ENCODE measurements around the gene TNPO1.
A peak's percentile ranks its signal among the peaks of the same experiment; 100 is the strongest.
"Not testable (repeated sequence)": the region's sequence is repeated elsewhere in the genome, so short reads cannot be mapped to it uniquely, and the experiment has no call there.

Gene TNPO1

GRCh38 chr5:72816284-72817075 lies at the start of gene TNPO1:
Gene TNPO1 (plus strand): TSS chr5:72816661. CDS start chr5:72816738, 77 bp downstream.
- FAIRE-seq, result peak; percentile 73
- DNase-seq (ENCODE audit: insufficient read length, low spot score), result peak; percentile 79

- DNase-seq (ENCODE audit: insufficient read length, low spot score) (peak; percentile 8), FAIRE-seq (no peak)
Observed at GRCh38 chr5:72767289-72768010, 49.0 kb upstream of the TNPO1 start.

GRCh38 chr5:72770266-72770665 lies 46.2 kb upstream of the TNPO1 start:
- FAIRE-seq (no peak), DNase-seq (ENCODE audit: insufficient read length, low spot score) (no peak)

- no peak for DNase-seq (ENCODE audit: insufficient read length, low spot score)
- no peak for FAIRE-seq
Observed at GRCh38 chr5:72776684-72777083, 39.8 kb upstream of the TNPO1 start.

GRCh38 chr5:72779520-72779919 lies 36.9 kb upstream of the TNPO1 start:
- FAIRE-seq (no peak), DNase-seq (ENCODE audit: insufficient read length, low spot score) (no peak)

- no peak for DNase-seq (ENCODE audit: insufficient read length, low spot score)
- no peak for FAIRE-seq
Observed at GRCh38 chr5:72783354-72783753, 33.1 kb upstream of the TNPO1 start.

- no peak for FAIRE-seq
- DNase-seq (ENCODE audit: insufficient read length, low spot score), result no peak
Observed at GRCh38 chr5:72784129-72784528, 32.3 kb upstream of the TNPO1 start.

- peak; percentile 44 for FAIRE-seq
- no peak for DNase-seq (ENCODE audit: insufficient read length, low spot score)
Observed at GRCh38 chr5:72785801-72786200, 30.7 kb upstream of the TNPO1 start.

GRCh38 chr5:72786676-72787075 lies 29.8 kb upstream of the TNPO1 start:
- DNase-seq (ENCODE audit: insufficient read length, low spot score) (no peak), FAIRE-seq (no peak)

GRCh38 chr5:72788866-72789505 lies 27.5 kb upstream of the TNPO1 start:
- FAIRE-seq (no peak), DNase-seq (ENCODE audit: insufficient read length, low spot score) (peak; percentile 26)

GRCh38 chr5:72790186-72790585 lies 26.3 kb upstream of the TNPO1 start:
- FAIRE-seq, result no peak
- DNase-seq (ENCODE audit: insufficient read length, low spot score), result no peak

GRCh38 chr5:72792662-72793061 lies 23.8 kb upstream of the TNPO1 start:
- DNase-seq (ENCODE audit: insufficient read length, low spot score); FAIRE-seq: not testable (repeated sequence)

- FAIRE-seq, result no peak
- no peak for DNase-seq (ENCODE audit: insufficient read length, low spot score)
Observed at GRCh38 chr5:72796001-72796400, 20.5 kb upstream of the TNPO1 start.

GRCh38 chr5:72799721-72800120 lies 16.7 kb upstream of the TNPO1 start:
- FAIRE-seq, result no peak
- DNase-seq (ENCODE audit: insufficient read length, low spot score), result no peak

- not testable (repeated sequence) for FAIRE-seq; DNase-seq (ENCODE audit: insufficient read length, low spot score)
Observed at GRCh38 chr5:72808637-72809036, 7.8 kb upstream of the TNPO1 start.

GRCh38 chr5:72811849-72812248 lies 4.6 kb upstream of the TNPO1 start:
- DNase-seq (ENCODE audit: insufficient read length, low spot score) (no peak), FAIRE-seq (no peak)

- no peak for DNase-seq (ENCODE audit: insufficient read length, low spot score)
- FAIRE-seq, result no peak
Observed at GRCh38 chr5:72812488-72812887, 4.0 kb upstream of the TNPO1 start.

- FAIRE-seq (no peak), DNase-seq (ENCODE audit: insufficient read length, low spot score) (no peak)
Observed at GRCh38 chr5:72814104-72814503, 2.4 kb upstream of the TNPO1 start.

GRCh38 chr5:72814864-72815263 lies 1.6 kb upstream of the TNPO1 start:
- no peak for DNase-seq (ENCODE audit: insufficient read length, low spot score)
- no peak for FAIRE-seq

- peak; percentile 26 for DNase-seq (ENCODE audit: insufficient read length, low spot score)
- FAIRE-seq, result no peak
Observed at GRCh38 chr5:72815580-72816283, 729 bp upstream of the TNPO1 start.

- FAIRE-seq, result peak; percentile 42
Observed at GRCh38 chr5:72817076-72817481, 618 bp downstream of the TNPO1 start.

More at GRCh38 chr5:72817076-72817481, 618 bp downstream of the TNPO1 start:
- no peak for DNase-seq (ENCODE audit: insufficient read length, low spot score)
